IMR-90 (cell line): ENCODE results near the gene CSRP1. TPM values are rescaled to one million over a fixed set of nuclear protein-coding genes. Genes with fewer than 3 reads are reported as not detected.

Experiments
- ATAC-seq: fragments of 200-7000 bp; cut with Tn5 transposase; 2 replicates; pipeline ENCODE4 v1.9.1; 2020; ENCODE audit warnings: low read depth, mild to moderate bottlenecking, moderate library complexity
- BruUV-seq: library from RNA; stranded (reverse); fragments of 400-500 nt; replicated peaks from 2 replicates; lab custom pipeline; 2021; lab: Mats Ljungman, UMichigan
- CTCF ChIA-PET: fragments of 300-600 bp; formaldehyde crosslinking; extraction: SDS; loops from one replicate; lab custom pipeline; 2021; ENCODE audit warnings: antibody characterized with exemption; lab: Yijun Ruan, JAX
- POLR2A ChIA-PET: fragments of 300-600 bp; sonication (Branson Sonifier 250); formaldehyde crosslinking; loops from one replicate; lab custom pipeline; 2022; ENCODE audit warnings: antibody characterized with exemption; ENCODE audit not compliant: unreplicated experiment; lab: Charles Lee
- DNase-seq: peaks from one replicate; pipeline ENCODE4 v3.0.0; 2013
- H2AFZ ChIP-seq: replicated peaks from 2 replicates; pipeline ENCODE3; 2013; ENCODE audit warnings: low read length, mild to moderate bottlenecking; ENCODE audit not compliant: poor library complexity
- H2AK5ac ChIP-seq: 2 replicates; pipeline ENCODE4 v1.6.1; 2013; ENCODE audit warnings: low read depth, low read length, inconsistent platforms
- H2AK9ac ChIP-seq: replicated peaks from 2 replicates; pipeline ENCODE3; 2013; ENCODE audit warnings: mild to moderate bottlenecking, low read depth, low read length, moderate library complexity; ENCODE audit not compliant: poor library complexity
- H2BK120ac ChIP-seq: 2 replicates; pipeline ENCODE4 v1.6.1; 2013; ENCODE audit warnings: low read depth, low read length, inconsistent platforms
- H2BK15ac ChIP-seq: 3 replicates; pipeline ENCODE4 v1.6.1; 2013; ENCODE audit warnings: low read depth, low read length, inconsistent platforms
- H2BK20ac ChIP-seq: 2 replicates; pipeline ENCODE4 v1.6.1; 2013; ENCODE audit warnings: low read depth, mild to moderate bottlenecking, inconsistent platforms, low read length, moderate library complexity
- H2BK5ac ChIP-seq: 2 replicates; pipeline ENCODE4 v1.6.1; 2013; ENCODE audit warnings: mild to moderate bottlenecking, low read depth, low read length, inconsistent platforms; ENCODE audit not compliant: poor library complexity, severe bottlenecking
- H3K14ac ChIP-seq: replicated peaks from 2 replicates; pipeline ENCODE4 v1.6.1; 2013; ENCODE audit warnings: low read depth, low read length, inconsistent platforms
- H3K18ac ChIP-seq: 2 replicates; pipeline ENCODE4 v1.6.1; 2013; ENCODE audit warnings: low read depth, low read length, control low read depth
- H3K23ac ChIP-seq: 2 replicates; pipeline ENCODE4 v1.6.1; 2013; ENCODE audit warnings: low read depth, low read length, inconsistent platforms
- H3K27ac ChIP-seq: 2 replicates; pipeline ENCODE4 v1.5.1; 2013; ENCODE audit warnings: mild to moderate bottlenecking, control low read depth, low read length; ENCODE audit not compliant: insufficient read depth
- H3K27me3 ChIP-seq: 2 replicates; pipeline ENCODE4 v1.6.1; 2013; ENCODE audit warnings: low read length; ENCODE audit not compliant: control insufficient read depth, insufficient read depth
- H3K36me3 ChIP-seq: 2 replicates; pipeline ENCODE4 v1.6.1; 2013; ENCODE audit warnings: low read length, mixed read lengths; ENCODE audit not compliant: control insufficient read depth, insufficient read depth
- H3K4ac ChIP-seq: 2 replicates; pipeline ENCODE4 v1.6.1; 2013; ENCODE audit warnings: low read depth, low read length, inconsistent platforms
- H3K4me1 ChIP-seq: 2 replicates; pipeline ENCODE4 v1.6.1; 2013; ENCODE audit warnings: low read length, mixed read lengths; ENCODE audit not compliant: control insufficient read depth, insufficient read depth
- H3K4me2 ChIP-seq: 2 replicates; pipeline ENCODE4 v1.6.1; 2013; ENCODE audit warnings: low read depth, mild to moderate bottlenecking, control low read depth, low read length, moderate library complexity
- H3K4me3 ChIP-seq: 2 replicates; pipeline ENCODE4 v1.5.1; 2013; ENCODE audit warnings: low read depth, mild to moderate bottlenecking, control low read depth, low read length, moderate library complexity; ENCODE audit not compliant: insufficient read depth
- H3K56ac ChIP-seq: 2 replicates; pipeline ENCODE4 v1.6.1; 2013; ENCODE audit warnings: low read length, inconsistent platforms; ENCODE audit not compliant: insufficient read depth; ENCODE audit errors: extremely low read depth
- H3K79me1 ChIP-seq, 2 experiments: 2 replicates each; pipeline ENCODE4 v1.6.1; 2013; ENCODE audit warnings: low read length in 2 of 2, inconsistent platforms in 1 of 2, low read depth in 1 of 2
- H3K9ac ChIP-seq: 2 replicates; pipeline ENCODE4 v1.6.1; 2013; ENCODE audit warnings: low read depth, low read length, control low read depth
- H3K9me1 ChIP-seq: 2 replicates; pipeline ENCODE4 v1.6.1; 2013; ENCODE audit warnings: low read length, inconsistent platforms; ENCODE audit not compliant: insufficient read depth
- H3K9me3 ChIP-seq: 2 replicates; pipeline ENCODE4 v1.6.1; 2013; ENCODE audit warnings: low read length; ENCODE audit not compliant: control insufficient read depth, insufficient read depth
- H4K20me1 ChIP-seq: 2 replicates; pipeline ENCODE4 v1.6.1; 2013; ENCODE audit warnings: low read length, inconsistent platforms; ENCODE audit not compliant: insufficient read depth
- H4K5ac ChIP-seq: 2 replicates; pipeline ENCODE4 v1.6.1; 2013; ENCODE audit warnings: mild to moderate bottlenecking, low read depth, low read length, control low read depth
- H4K8ac ChIP-seq, 2 experiments: 2 replicates each; pipeline ENCODE4 v1.6.1; 2013; ENCODE audit warnings: low read depth in 2 of 2, low read length in 2 of 2, control low read depth in 1 of 2, inconsistent platforms in 1 of 2
- H4K91ac ChIP-seq: 2 replicates; pipeline ENCODE4 v1.6.1; 2013; ENCODE audit warnings: low read depth, low read length, inconsistent platforms; ENCODE audit not compliant: insufficient read depth
- CHD1 ChIP-seq: IDR thresholded peaks from 2 replicates; pipeline ENCODE4 v1.6.1; 2012; ENCODE audit warnings: low read depth, low read length, improper control_type of control experiment
- ELK1 ChIP-seq: fragments of 150-350 bp; IDR thresholded peaks from 2 replicates; pipeline ENCODE4 v1.6.1; 2016; ENCODE audit warnings: low read depth, mild to moderate bottlenecking, low read length, moderate library complexity, borderline replicate concordance
- MAFK ChIP-seq: IDR thresholded peaks from 2 replicates; pipeline ENCODE4 v1.6.1; 2012; ENCODE audit warnings: low read depth, low read length, improper control_type of control experiment
- RFX5 ChIP-seq: IDR thresholded peaks from 2 replicates; pipeline ENCODE4 v1.8.0; 2012; ENCODE audit warnings: low read depth, mild to moderate bottlenecking, low read length, moderate library complexity
- WGBS, 2 experiments: methylation state at CpG; one replicate each; pipeline versions ENCODE4 v1.1.5 to v1.1.7; 2013; ENCODE audit warnings: missing lambda C conversion rate in 2 of 2; ENCODE audit not compliant: insufficient read length in 1 of 2; ENCODE audit errors: extremely low coverage in 2 of 2; 5-methylcytosine and 5-hydroxymethylcytosine counted together
- dilution Hi-C: fragments of 300-500 bp; cut with HindIII; formaldehyde crosslinking; loops from one replicate; pipeline ENCODE4 v1.14.3; 2018; ENCODE audit warnings: low sequenced_read_pairs; ENCODE audit not compliant: unreplicated experiment
- in situ Hi-C: fragments of 300-500 bp; cut with MboI; formaldehyde crosslinking; loops from 3 replicates; pipeline ENCODE4 v1.14.3; 2019; ENCODE audit warnings: low sequenced_read_pairs, inconsistent platforms, mixed read lengths
- intact Hi-C: fragments of 100-400 bp; cut with micrococcal nuclease; formaldehyde crosslinking; loops from 2 replicates; pipeline ENCODE4 v1.10.0; 2022
- polyA plus RNA-seq, 3 experiments: library from polyadenylated mRNA; depleted of rRNA; stranded (reverse); fragments of >200 nt; gene quantifications; 2 replicates each; pipeline ENCODE4 v1.2.3, GENCODE V29; 2012; ENCODE audit warnings: low replicate concordance in 1 of 3
- total RNA-seq: library from RNA; depleted of rRNA; stranded (reverse); fragments of >200 nt; gene quantifications from 2 replicates; pipeline ENCODE4 v1.2.3, GENCODE V29; 2012

The CSRP1 gene
- total and polyA plus RNA-seq, 2 of the 4 experiments (the other 2 are of a cell fraction) = 1,037 to 1,498 TPM

- TF ChIP-seq MAFK (no peak), ELK1 (no peak), CHD1 (no peak), RFX5 (no peak)
- WGBS, 2 experiments = no CpG with 5 or more reads among the region's 4 CpGs
- Histone ChIP-seq H3K56ac (peak overlapping the region; percentile 47), H2AK9ac (peak overlapping the region; percentile 81), H2AK5ac (peak overlapping the region; percentile 94), H3K36me3 (peaks cover 44% of the 10 kb centered on the region), H2AFZ (peak overlapping the region; percentile 46), H2BK120ac (peak overlapping the region; percentile 76), H3K79me1 (peaks cover 4 to 66% of the 10 kb centered on the region in 2 experiments; a peak in 2 of 4 replicates), H4K91ac (peak overlapping the region; percentile 80), H3K9ac (peak overlapping the region; percentile 74), H4K8ac (peak overlapping the region; percentile 43 to 81), H4K5ac (peak overlapping the region; percentile 93), H2BK5ac (peak overlapping the region; percentile 84), H3K27ac (peak overlapping the region; percentile 88), H3K18ac (peak overlapping the region; percentile 91), H3K27me3 (no peaks in the 10 kb centered on the region), H2BK20ac (peak overlapping the region; percentile 73), H3K4me3 (no peak overlapping the region), H3K4me2 (peak overlapping the region; percentile 66), H3K23ac (peak overlapping the region; percentile 61), H3K14ac (peak overlapping the region; percentile 88), H3K9me3 (no peaks in the 10 kb centered on the region), H3K9me1 (peaks cover 55% of the 10 kb centered on the region), H2BK15ac (peak overlapping the region; percentile 46; the same call in 2 of the 3 replicates), H3K4me1 (peaks cover 51% of the 10 kb centered on the region), H4K20me1 (peaks cover 69% of the 10 kb centered on the region), H3K4ac (peak overlapping the region; percentile 85)
- in situ Hi-C loops (no loop called here), dilution Hi-C loops (no loop called here), intact Hi-C loops (no loop called here)
- CTCF ChIA-PET = interaction anchor here (1.1 to 4.5 kb wide), 3 partner anchors 12 to 53 kb away, joined by 3 to 31 read pairs (median 9); no protein-coding TSS in a partner anchor
- ATAC-seq (peak; percentile 4), DNase-seq (no peak)
- no TSS peak for BruUV-seq
- POLR2A ChIA-PET = no interaction called here
Observed at GRCh38 chr1:201500670-201501120, 6.2 kb downstream of the CSRP1 start.
